ENCODE measurements around the gene SRGAP1.

DNA sequence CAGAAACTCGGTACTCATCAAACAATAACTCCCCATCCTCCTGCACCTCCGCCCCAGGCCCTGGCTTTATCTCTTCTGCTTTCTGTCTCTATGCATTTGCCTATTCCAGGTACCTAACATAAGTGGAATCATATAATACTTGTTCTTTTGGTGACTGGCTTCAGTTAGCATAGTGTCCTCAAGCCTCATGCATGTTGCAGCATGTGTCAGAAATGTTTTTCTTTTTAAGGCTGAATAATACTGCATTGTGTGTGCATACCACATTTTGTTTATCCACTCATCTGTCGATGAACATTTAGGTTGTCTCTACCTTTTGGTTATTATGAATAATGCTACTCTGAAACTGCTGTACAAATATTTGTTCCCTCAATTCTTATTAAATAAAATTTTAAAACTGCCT is 260.5 kb downstream of the SRGAP1 start:
- TF ChIP-seq EZH2phosphoT487 (IDR thresholded peaks at IDR 0.05; ENCODE audit: low read length) (no peak), EZH2 (optimal IDR thresholded peaks at IDR 0.05; ENCODE audit: low read depth, low read length) (no peak), CTCF (IDR thresholded peaks at IDR 0.05; ENCODE audit: low read length) (no peak)
